ENCODE data around the gene CRMP1. TPM values are rescaled to one million over a fixed set of nuclear protein-coding genes. Genes with fewer than 3 reads are reported as not detected.
"Not testable (repeated sequence)": the region's sequence is repeated elsewhere in the genome, so short reads cannot be mapped to it uniquely, and the experiment has no call there.

The CRMP1 gene
- total RNA-seq, 1 donor from 2014 or later: 15.7 TPM

- Mint-ChIP-seq H3K9me3 (no peaks in the 10 kb centered on the region), H3K4me3 (no peak overlapping the region), H3K27ac (no peak overlapping the region), H3K27me3 (ENCODE audit: low read depth) (no peaks in the 10 kb centered on the region), H3K4me1 (no peaks in the 10 kb centered on the region), H3K36me3 (peaks cover 54% of the 10 kb centered on the region)
- TF ChIP-seq CTCF (IDR thresholded peaks at IDR 0.05; ENCODE audit: unreplicated experiment): no peak
- DNase-seq (ENCODE audit: low spot score in 2 of 2, unreplicated experiment in 2 of 2): no peak
These were observed 78.5 kb downstream of the CRMP1 start for GRCh38 chr4:5814421-5814820.

GRCh38 chr4:5813882-5814255, 79.0 kb downstream of the CRMP1 start:
- no peak for DNase-seq (ENCODE audit: low spot score in 2 of 2, unreplicated experiment in 2 of 2)
- no peak overlapping the region for H3K4me3 Mint-ChIP-seq
- H3K36me3 Mint-ChIP-seq: peaks cover 51% of the 10 kb centered on the region
- no peak for TF ChIP-seq CTCF (IDR thresholded peaks at IDR 0.05; ENCODE audit: unreplicated experiment)
- no peaks in the 10 kb centered on the region for H3K9me3 Mint-ChIP-seq
- no peaks in the 10 kb centered on the region for H3K27me3 Mint-ChIP-seq (ENCODE audit: low read depth)
- H3K4me1 Mint-ChIP-seq: no peaks in the 10 kb centered on the region
- no peak overlapping the region for H3K27ac Mint-ChIP-seq

GRCh38 chr4:5812506-5813229, 80.2 kb downstream of the CRMP1 start:
- Mint-ChIP-seq H3K4me3 (no peak overlapping the region), H3K4me1 (no peaks in the 10 kb centered on the region), H3K27me3 (ENCODE audit: low read depth) (no peaks in the 10 kb centered on the region), H3K36me3 (peaks cover 42% of the 10 kb centered on the region), H3K9me3 (no peaks in the 10 kb centered on the region), H3K27ac (no peak overlapping the region)
- TF ChIP-seq CTCF (IDR thresholded peaks at IDR 0.05; ENCODE audit: unreplicated experiment): peak; percentile 76
- DNase-seq (ENCODE audit: low spot score in 2 of 2, unreplicated experiment in 2 of 2): no peak

GRCh38 chr4:5812057-5812456, 80.8 kb downstream of the CRMP1 start:
- peaks cover 39% of the 10 kb centered on the region for H3K36me3 Mint-ChIP-seq

GRCh38 chr4:5810770-5811430, 82.0 kb downstream of the CRMP1 start:
- TF ChIP-seq CTCF (IDR thresholded peaks at IDR 0.05; ENCODE audit: unreplicated experiment): no peak
- no peak for DNase-seq (ENCODE audit: low spot score in 2 of 2, unreplicated experiment in 2 of 2)
- H3K4me1 Mint-ChIP-seq: no peaks in the 10 kb centered on the region
- H3K27ac Mint-ChIP-seq: no peak overlapping the region
- H3K36me3 Mint-ChIP-seq: peaks cover 47% of the 10 kb centered on the region
- H3K27me3 Mint-ChIP-seq (ENCODE audit: low read depth): no peaks in the 10 kb centered on the region
- no peaks in the 10 kb centered on the region for H3K9me3 Mint-ChIP-seq
- H3K4me3 Mint-ChIP-seq: no peak overlapping the region

More at GRCh38 chr4:5812057-5812456, 80.8 kb downstream of the CRMP1 start:
- not testable (repeated sequence) for H3K27me3 Mint-ChIP-seq (ENCODE audit: low read depth); DNase-seq (ENCODE audit: low spot score in 2 of 2, unreplicated experiment in 2 of 2); H3K27ac Mint-ChIP-seq; H3K4me1 Mint-ChIP-seq; H3K4me3 Mint-ChIP-seq; H3K9me3 Mint-ChIP-seq

GRCh38 chr4:5810151-5810550, 82.7 kb downstream of the CRMP1 start:
- no peak for TF ChIP-seq CTCF (IDR thresholded peaks at IDR 0.05; ENCODE audit: unreplicated experiment)
- no peak for DNase-seq (ENCODE audit: low spot score in 2 of 2, unreplicated experiment in 2 of 2)
- H3K9me3 Mint-ChIP-seq: no peaks in the 10 kb centered on the region
- no peak overlapping the region for H3K4me3 Mint-ChIP-seq
- no peaks in the 10 kb centered on the region for H3K4me1 Mint-ChIP-seq
- H3K27ac Mint-ChIP-seq: no peak overlapping the region
- H3K27me3 Mint-ChIP-seq (ENCODE audit: low read depth): no peaks in the 10 kb centered on the region
- H3K36me3 Mint-ChIP-seq: peaks cover 53% of the 10 kb centered on the region
